Measurements from ENCODE around the gene BIRC2.

Gene BIRC2

DNA sequence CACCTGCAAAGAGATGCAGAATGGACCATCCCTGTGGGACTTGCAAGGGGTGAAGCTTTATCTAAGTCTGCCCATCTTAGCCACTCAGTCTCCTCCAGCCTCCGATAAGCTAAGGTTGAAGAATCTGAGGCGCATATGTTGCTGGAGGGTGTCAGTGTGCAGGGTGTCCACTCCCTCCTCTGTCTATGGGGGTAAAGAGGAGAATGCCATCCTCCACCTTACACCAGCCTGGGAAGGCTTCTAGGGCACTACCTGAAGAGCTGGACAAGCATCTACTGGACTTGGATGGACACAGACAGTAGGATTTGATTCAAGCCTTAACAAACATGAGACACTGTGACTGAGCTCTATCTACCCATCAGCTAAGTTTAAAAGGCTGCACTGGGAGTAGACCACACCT lies 59.1 kb downstream of the BIRC2 start:
- DNase-seq, result no peak

DNA sequence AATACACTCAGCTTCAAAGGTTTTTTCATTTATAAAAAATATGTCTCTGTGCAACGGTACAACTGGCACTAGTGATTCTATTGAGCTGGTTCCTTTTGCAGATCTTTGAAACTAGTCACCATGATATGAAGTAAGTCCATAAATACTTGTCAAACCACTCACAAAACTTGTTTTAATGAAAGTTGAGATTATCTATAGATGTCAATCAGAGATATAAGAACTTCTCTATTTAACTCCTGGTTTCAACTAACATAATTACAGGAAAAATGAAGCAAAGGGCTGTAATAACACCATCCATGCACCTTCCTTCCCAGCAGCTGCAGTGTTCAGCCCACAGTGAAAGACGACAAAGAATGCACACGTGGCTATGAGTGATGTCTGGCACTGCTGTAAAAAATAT lies 60.9 kb downstream of the BIRC2 start:
- DNase-seq, result no peak

DNA sequence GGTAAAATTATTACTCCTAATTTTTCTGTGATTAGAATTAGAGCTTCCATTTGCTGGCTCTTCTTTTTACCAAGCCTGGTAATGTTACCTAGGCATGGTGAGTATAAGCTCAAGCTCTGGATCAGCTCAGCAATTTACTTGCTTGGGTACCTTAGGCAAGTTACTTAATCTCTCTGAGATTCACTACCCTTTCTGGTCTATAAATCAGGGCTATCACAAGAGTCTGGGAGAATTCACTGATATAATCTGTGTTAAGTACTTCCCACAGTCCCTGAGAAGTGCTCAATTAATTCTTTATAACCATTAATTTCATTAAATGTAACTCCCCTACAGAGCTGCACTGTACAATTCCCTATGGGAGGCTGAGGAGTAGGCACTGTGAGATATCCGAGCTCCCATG lies 61.3 kb downstream of the BIRC2 start:
- no peak for DNase-seq

DNA sequence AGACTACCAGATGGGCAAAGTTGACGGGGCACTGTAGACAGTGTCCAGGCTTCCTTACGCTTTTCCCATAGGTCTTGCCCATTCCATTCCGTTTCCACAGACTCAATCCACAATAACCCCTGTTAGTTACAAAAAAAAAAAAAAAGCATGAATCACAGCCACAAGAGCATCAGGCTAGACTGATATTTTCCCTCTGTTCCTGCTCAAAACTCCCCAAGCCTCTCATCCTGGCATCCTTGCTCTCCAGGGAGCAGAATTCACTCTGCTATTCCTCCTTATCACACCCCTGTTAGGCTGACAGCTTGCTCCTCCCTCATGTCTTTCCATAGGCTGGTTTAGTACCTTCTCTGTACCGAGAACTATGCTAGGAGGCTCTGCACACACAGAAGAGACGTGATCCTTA lies 63.4 kb downstream of the BIRC2 start:
- DNase-seq, result no peak

DNA sequence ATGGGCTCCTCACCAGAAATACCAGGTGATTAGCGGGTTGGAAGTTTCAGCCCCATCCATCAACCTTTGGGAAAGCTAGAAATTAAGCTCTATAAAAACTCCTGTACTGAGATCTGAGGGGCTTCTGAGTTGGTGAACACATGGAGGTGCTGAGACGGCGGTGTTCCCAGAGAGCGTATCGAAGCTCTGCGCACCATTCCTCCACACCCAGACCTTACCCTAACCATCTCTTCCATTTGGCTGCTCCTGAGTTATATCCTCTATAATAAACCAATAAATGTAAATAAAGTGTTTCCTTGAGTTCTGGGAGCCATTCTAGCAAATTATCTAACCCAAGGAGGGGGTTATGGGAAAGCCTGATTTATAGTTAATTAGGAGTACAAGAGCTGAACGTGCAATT lies 64.1 kb downstream of the BIRC2 start:
- no peak for DNase-seq

DNA sequence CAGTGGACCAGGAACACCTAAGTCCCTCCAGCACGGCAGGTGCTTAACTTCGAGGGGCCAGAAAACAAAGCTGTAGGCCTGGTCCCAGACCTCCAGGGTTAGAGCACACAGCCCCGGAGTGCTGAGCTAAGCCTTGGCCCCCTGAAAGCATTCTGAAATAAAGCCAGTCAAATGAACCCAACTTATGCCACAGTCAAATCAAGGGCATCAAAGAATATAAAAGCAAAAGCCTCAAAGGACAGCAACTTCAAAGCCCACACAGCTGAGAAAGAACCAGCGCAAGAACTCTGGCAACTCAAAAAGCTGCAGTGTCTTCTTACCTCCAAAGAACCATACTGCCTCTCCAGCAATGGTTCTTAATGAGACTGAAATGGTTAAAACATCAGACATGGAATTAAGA lies 66.5 kb downstream of the BIRC2 start:
- no peak for DNase-seq

DNA sequence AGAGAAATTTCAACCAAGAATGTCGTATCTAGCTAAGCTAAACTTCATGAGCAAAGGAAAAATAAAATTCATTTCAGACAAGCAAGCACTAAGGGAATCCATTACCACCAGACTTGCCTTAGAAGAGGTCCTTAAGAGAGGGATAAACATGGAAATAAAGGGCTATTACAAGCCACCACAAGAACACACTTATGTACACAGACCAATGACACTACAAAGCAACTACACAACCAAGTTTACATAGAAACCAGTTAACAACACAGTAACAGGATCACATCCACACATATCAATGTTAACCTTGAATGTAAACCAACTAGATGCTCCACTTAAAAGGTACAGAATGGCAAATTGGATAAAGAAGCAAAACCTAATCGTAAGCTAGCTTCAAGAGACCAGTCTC lies 67.5 kb downstream of the BIRC2 start:
- no peak for DNase-seq

DNA sequence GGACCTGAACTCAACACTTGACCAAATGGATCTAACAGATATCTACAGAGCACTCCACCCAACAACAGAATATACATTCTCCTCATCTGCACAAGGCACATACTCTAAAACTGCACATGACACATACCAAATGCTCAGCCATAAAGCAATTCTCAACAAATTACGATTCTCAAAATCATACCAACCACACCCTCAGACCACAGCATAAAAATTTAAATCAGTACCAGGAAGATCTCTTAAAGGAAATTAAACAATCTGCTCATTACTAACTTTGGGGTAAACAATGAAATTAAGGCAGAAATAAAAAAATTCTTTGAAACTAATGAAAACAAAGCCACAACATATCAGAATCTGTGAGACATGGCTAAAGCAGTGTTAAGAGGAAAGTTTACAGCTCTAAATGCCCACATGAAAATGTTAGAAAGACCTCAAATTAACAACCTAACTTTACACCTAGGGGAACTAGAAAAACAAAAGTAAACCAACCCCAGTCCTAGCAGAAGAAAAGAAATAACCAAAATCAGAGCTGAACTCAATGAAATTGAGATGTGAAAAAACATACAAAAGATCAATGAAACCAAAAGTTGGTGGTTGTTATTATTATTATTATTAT lies 68.4 kb downstream of the BIRC2 start:
- DNase-seq, result no peak

DNA sequence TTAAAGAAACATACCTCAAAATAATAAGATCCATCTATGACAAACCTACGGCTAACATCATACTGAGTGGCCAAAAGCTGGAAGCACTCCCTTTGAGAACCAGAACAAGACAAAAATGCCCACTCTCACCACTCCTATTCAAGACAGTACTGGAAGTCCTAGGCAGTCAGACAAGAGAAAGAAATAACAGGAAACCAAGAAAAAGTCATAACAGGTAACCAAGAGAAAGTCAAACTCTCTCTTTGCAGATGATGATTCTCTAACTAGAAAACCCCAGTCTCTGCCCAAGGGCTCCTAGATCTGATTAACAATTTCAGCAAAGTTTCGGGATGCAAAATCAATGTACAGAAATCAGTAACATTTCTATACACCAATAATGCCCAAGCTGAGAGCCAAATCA lies 70.0 kb downstream of the BIRC2 start:
- DNase-seq, result no peak

DNA sequence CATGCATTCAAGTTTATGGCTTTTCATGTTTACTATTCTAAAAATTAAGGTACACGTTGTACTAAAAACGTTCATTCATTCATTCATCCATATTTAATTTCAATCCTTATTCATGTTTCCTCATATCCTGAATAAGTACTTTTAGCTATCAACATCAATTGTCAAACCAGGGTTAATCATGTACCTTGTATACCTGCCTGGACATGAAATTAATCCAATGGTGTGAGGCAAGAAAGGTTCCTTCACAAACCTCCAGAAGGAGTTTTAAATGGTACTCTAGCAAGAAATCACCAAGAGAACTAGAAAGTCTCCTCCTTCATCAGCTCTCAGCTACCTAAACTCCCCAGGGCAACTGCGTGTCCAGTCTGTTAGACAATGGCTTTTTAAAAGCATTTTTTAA lies 72.2 kb downstream of the BIRC2 start:
- DNase-seq, result no peak

DNA sequence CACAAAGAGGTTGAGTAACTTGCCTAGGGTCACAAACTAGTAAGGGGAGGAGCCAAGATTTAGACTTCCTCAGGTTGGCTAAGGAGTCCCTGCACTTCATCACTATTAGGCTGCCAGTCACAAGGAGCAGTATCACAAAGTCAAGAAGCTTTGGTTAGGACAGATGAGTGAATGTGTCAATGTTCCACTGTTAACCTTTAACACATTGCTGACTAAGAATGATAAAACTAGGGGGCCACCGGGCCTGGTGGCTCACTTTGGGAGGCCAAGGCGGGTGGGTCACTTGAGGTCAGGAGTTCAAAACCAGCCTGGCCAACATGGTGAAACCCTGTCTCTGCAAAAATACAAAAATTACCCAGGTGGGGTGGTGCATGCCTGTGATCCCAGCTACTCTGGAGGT lies 73.5 kb downstream of the BIRC2 start:
- no peak for DNase-seq

DNA sequence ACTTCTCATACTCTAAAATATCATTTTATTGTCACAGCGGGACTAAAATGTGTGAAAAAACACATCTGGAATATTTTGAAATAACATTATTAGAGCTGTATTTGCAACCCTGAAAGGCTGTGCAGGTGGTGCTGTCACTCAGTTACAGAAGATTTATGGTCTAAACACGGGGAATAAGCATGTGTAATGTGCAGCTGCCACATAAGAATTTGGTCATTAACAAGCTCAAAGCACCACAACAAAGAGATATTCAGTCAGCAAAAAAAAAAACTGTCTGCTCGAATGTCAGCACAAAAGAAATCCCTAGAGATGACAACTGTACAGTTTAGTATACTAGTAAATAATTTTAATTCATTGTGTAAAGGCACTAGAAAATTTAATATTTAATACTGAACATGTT lies 74.2 kb downstream of the BIRC2 start:
- DNase-seq, result peak; percentile 48

DNA sequence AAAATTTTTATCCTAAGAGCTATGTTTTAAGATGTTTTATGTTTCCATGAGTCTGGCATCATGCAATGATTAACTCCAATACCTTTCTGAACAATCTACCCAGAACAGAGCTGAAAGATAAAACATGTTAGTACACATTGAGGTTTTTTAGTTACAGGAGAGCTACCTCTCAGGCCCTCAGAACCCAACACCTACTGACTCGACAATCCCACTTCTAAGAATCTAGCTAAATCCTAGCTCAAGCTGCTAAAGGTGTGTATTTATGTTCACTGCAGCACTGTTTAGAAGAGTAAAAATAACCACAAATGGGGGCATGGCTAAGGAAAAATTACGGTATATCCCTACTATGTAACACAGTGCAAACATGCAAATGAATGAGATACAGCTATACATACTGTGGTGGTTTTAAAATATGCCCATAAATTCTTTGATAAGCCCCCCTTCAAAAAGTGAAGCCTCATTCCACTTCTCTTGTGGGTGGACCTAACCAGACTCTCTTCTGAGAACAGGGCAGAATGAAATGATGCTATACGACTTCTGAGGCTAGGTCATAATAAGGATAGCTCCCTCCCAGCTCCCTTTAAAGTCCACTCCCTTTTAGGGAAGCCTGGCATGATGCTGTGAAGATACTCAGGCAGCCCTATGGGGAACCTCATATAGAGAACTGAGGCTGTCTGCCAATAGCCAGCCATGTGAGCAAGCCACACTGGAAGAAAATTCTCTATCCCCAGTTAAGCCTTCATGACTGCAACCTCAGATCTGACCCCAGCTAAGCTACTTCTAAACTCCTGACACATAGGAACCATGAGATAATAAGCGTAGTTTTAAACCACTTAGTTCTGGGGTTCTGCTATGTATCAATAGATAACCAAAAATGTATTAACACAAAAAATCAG lies 76.1 kb downstream of the BIRC2 start:
- no peak for DNase-seq

DNA sequence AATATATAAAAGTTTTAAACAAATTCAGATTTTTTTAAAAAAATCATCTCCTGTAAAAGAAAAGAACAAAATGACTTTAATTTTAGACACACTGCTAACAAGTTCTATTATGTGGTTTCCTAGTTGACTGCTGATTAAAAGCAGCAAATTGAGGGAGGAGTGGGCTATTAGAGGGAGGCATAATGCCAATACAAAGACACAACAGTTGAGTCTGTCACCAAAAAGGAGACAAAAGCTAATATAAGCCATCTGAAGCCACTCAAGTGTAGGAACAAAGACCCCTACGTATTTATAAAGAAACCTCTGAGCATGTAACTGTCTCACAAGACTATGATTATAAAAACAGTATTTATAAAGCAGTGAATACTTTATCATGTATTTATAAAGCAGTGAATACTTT lies 76.9 kb downstream of the BIRC2 start:
- no peak for DNase-seq

DNA sequence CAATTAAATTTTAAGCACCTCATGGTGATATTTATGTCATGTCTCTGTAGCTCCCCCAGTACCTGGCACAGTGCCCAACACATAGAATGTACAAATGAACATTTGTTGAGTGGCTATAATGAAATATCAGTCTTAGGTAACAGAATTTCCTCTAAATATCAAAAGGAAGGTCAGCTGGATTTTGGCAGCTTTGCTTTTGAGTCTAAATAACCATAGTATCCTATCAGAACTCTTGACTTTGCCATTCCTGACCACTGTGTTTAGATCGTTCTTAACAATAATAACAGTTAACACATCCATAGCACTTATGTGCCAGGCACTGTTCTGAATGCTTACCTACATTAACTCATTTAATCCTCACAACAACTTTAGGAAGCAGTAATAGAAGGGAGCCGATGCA lies 79.0 kb downstream of the BIRC2 start:
- DNase-seq, result no peak

DNA sequence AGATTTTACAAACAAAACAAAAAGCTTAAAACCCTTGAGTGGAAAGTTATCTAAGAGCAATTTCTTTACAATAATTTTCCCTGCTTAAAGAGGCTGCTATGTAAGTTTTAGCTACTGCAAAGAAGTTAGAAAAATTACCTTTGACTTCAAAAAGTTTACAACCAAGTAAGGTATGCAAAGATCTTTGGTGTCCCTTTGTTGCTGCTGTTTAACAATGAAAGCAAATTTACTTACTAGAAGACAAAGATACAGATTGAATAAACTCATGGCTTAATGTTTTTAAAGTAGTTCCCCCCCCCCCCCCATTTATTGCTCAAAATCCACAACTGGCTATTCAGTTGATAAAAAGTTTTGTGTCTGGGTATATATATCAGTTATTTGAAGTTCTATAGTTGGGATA lies 79.6 kb downstream of the BIRC2 start:
- no peak for DNase-seq

DNA sequence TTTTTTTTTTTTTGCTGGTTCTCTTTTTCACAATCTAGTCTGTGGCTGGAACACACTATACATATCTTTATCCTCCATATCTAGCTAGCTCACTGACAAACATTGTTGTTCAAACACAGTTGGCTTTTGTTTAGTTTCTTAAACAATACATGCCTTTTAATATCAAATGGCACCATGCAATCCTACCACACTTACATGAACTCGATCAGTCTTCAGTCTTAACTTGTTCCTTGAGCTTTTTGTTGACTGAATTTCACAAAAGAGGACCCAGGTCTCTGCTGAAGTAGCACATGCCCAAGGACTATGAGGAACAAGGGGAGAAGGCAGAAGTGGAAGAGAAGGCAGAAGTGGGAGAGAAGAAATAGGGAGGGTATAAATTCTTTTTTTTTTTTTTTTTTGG lies 80.1 kb downstream of the BIRC2 start:
- no peak for DNase-seq

Data from NCI-H1694 (cell line).